Stimulated activated naive B cell treated with anti-CD40 and anti-IgM and Interleukin-4, amounts not matched to agents 10 μg/mL and 1 μg/mL and 100 μg/mL, for 72 hours (primary cell): ENCODE data around the gene PRR14.
"Not testable (repeated sequence)": the region's sequence is repeated elsewhere in the genome, so short reads cannot be mapped to it uniquely, and the experiment has no call there.

Experiments
- ATAC-seq, 2 donors: fragments of 150-1000 bp; cut with Tn5 transposase; replicated peaks; 2 replicates each; pipeline ENCODE4 v1.10.0; 2021; ENCODE audit warnings: moderate library complexity in 1 of 2
- DNase-seq: peaks from one replicate; pipeline ENCODE4 v3.0.0; 2021
- H3K27ac Mint-ChIP-seq: one replicate; pipeline ENCODE4 v1.8.0; 2022; ENCODE audit warnings: mild to moderate bottlenecking, mixed read lengths
- H3K27me3 Mint-ChIP-seq, 2 donors: one replicate each; pipeline ENCODE4 v1.8.0; 2022; ENCODE audit warnings: mixed read lengths in 2 of 2
- H3K36me3 Mint-ChIP-seq, 2 donors: one replicate each; pipeline ENCODE4 v1.8.0; 2022; ENCODE audit warnings: mixed read lengths in 2 of 2, mild to moderate bottlenecking in 1 of 2
- H3K4me1 Mint-ChIP-seq, 2 donors: one replicate each; pipeline ENCODE4 v1.8.0; 2022; ENCODE audit warnings: mixed read lengths in 2 of 2, mild to moderate bottlenecking in 1 of 2
- H3K4me3 Mint-ChIP-seq, 2 donors: one replicate each; pipeline ENCODE4 v1.8.0; 2022; ENCODE audit warnings: mild to moderate bottlenecking in 2 of 2, mixed read lengths in 2 of 2, moderate library complexity in 1 of 2
- H3K9me3 Mint-ChIP-seq, 2 donors: one replicate each; pipeline ENCODE4 v1.8.0; 2022; ENCODE audit warnings: mixed read lengths in 2 of 2, mild to moderate bottlenecking in 1 of 2

Gene PRR14

DNA sequence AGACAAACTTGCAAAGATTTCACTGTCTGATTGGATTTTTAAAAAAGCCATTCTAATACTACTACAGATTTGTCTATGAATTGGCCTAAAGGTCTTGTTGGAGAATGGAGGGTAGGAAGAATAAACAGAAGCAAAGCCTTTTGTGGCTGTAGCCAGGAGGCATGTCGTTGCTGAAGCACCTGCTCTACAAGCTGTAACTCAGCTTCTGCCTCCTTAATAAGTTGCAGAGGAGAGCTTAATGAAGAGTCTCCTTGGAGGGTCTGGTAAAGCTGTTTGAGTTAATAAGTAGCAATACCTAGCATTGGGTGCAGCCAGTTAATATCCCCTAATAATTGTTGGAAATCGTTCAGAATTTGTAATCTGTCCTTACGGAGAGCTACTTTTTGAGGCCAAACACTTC is 30.6 kb upstream of the PRR14 start:
- Mint-ChIP-seq H3K4me1 (no peaks in the 10 kb centered on the region), H3K27ac (no peak overlapping the region), H3K9me3 (no peaks in the 10 kb centered on the region), H3K4me3 (no peak overlapping the region), H3K36me3 (no peaks in the 10 kb centered on the region), H3K27me3 (no peaks in the 10 kb centered on the region)
- ATAC-seq, result no peak
- DNase-seq, result no peak

DNA sequence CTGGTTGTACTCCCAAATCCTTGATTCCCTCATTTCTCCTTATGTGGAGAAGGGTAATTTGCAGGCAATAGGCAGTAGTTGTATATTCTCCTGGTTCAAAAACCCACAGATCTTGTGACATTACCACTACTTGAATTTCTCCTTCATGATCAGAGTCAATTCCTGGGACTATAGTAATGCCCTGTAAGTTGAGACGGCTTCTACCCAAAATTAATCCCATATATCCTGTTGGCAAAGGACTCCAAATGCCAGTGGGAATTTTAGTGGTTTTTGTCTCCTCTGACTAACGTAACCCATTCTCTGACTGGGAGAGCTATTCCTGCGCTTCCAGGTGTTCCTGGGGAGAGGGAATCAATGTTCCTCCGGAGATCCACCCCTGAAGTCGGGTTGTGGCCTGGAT is 29.0 kb upstream of the PRR14 start:
- H3K36me3 Mint-ChIP-seq, result no peaks in the 10 kb centered on the region
- no peak overlapping the region for H3K4me3 Mint-ChIP-seq
- no peak for ATAC-seq
- H3K27ac Mint-ChIP-seq, result no peak overlapping the region
- no peaks in the 10 kb centered on the region for H3K9me3 Mint-ChIP-seq
- H3K4me1 Mint-ChIP-seq, result no peaks in the 10 kb centered on the region
- no peaks in the 10 kb centered on the region for H3K27me3 Mint-ChIP-seq
- no peak for DNase-seq

DNA sequence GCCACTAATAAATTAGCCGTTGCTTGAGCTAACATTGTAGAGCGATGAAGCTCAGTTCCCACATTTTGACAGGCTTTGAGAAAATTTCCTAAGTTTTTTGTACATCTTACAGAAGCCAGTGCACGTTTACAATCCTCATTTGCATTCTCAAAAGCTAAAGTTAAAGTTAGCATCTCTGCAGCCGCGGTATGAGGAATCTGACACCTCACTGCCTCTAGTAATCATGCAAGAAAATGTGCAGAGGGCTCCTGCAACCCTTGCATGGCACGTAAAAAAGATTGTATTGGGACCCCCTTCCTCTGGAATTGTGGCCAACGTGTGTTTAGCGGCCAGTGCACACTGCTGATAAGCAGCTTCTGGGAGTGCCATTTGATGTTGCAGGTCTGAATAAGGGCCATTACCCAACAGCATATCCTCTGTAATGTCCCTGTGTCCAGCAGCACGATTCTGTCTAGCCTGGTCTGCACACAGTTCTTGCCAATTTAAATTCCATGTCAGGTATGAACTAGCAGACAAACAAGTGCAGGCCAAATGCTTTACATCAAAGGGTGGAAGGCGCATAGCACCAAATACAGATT is 28.2 kb upstream of the PRR14 start:
- ATAC-seq, result no peak
- Mint-ChIP-seq H3K4me1 (no peaks in the 10 kb centered on the region), H3K27ac (no peak overlapping the region)

DNA sequence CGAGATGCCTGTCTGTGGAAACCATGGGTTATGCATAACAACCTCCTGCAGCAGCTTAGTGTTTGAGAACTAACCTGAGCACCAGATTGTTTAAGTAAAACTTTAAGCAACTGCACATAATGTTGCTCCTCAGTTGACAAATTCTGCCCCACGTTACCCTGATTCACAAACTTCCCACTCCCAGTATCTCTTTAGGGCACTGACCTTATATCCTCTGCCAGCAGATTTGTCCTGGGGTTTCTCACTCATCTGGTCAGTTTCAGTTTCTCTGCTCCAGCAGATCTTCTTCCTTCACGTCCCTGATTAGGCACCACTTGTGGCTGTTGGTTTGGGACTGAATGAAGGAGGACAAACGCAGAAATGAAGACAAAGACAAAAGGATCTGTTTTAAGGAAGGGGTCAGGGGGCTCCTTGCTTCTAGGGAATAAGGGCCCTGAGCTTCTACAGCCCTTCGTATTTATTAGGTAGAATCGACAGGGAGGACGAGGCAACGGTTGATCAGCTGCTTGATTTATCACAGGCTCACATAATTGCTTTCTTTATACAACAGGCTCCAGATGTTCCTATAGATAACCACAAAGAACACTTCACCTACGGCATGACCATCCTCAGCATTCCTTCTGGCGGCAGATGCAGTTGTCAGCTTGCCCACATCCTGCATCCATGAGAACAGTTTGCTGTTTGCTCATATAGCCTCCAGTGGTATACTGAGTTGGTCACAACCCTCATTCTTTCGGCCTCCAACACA is 27.1 kb upstream of the PRR14 start:
- Mint-ChIP-seq H3K4me3 (no peak overlapping the region), H3K9me3 (no peaks in the 10 kb centered on the region), H3K36me3 (no peaks in the 10 kb centered on the region), H3K27ac (peak overlapping the region; percentile 37), H3K4me1 (peaks cover 2 to 3% of the 10 kb centered on the region in 2 donors), H3K27me3 (no peaks in the 10 kb centered on the region)
- DNase-seq (no peak), ATAC-seq (no peak)

More for the DNA sequence above, 28.2 kb upstream of the PRR14 start:
- Mint-ChIP-seq H3K27me3 (no peaks in the 10 kb centered on the region), H3K9me3 (no peaks in the 10 kb centered on the region), H3K36me3 (no peaks in the 10 kb centered on the region), H3K4me3 (no peak overlapping the region)
- DNase-seq, result no peak

DNA sequence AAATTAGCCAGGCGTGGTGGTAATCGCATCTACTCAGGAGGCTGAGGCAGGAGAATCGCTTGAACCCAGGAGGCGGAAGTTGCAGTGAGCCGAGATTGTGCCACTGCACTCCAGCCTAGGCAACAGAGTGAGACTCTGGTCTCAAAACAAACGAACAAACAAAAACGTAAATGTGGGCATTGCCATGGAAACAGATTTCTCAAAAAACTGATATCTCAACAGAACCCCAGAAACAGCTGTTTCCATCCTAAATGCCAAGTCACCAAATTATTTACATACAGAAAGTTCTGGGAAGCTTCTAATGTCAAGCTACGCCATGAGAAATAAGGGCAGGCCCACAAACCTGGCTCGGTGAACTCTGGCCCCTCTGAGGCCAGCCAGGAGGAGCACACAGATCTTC is 24.5 kb upstream of the PRR14 start:
- DNase-seq, result no peak
- no peak for ATAC-seq
- Mint-ChIP-seq H3K36me3 (no peaks in the 10 kb centered on the region), H3K27ac (no peak overlapping the region), H3K9me3 (no peaks in the 10 kb centered on the region), H3K4me1 (peaks cover 7 to 13% of the 10 kb centered on the region in 2 donors), H3K27me3 (no peaks in the 10 kb centered on the region), H3K4me3 (no peak overlapping the region)

DNA sequence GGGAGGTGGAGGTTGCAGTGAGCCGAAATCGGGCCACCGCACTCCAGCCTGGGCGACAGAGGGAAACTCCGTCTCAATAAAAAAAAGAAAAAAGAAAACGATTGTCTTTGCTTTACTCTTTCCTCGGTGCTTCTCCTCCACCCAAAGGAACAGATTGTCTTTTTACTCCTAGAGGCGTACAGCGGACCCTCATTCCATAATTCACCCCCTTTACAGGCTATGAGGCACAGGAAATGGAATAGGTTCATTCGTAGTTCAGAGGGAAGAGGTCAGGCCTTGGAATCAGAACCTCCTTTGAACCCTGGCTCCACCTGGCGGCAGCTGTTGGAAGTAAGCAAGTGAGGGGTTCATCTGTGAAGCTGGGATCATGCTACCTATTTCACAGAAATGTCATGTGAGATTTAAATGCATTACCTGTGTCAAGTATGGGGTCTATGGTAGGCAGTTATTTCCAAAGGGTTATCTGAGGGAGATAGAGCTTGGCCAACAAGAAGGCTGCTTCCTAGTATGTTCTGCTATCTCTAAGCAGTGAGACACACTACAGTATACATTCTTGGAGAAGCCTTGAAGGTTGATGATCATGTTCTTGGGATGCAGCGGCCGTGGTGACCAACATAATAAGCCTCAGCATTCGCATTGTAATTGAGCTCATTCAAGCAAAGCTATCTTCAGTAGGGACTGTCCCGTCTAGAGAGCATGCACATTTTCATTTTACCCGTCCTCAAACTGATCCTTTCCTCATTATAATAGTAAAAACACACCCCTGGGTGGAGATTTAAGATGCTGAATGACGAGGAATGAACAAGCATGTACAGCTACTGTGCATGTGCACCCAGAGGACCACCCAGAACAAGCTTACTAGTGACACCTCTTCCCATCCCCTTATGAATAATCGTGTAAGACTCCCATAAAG is 21.9 kb upstream of the PRR14 start:
- DNase-seq, result peak; percentile 65

DNA sequence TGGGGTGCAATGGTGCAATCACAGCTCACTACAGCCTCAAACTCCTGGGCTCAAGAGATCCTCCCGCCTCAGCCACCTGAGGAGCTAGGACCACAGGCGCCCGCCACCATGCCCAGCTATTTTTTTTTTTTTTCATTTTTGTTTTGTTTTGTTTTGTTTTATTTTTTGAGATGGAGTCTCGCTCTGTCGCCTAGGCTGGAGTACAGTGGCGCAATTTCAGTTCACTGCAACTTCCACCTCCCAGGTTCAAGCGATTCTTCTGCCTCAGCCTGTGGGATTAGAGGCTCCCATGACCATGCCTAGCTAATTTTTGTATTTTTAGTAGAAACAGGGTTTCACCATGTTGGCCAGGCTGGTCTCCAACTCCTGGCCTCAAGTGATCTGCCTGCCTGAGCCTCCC is 18.3 kb upstream of the PRR14 start:
- Mint-ChIP-seq H3K4me1 (peaks cover 13 to 36% of the 10 kb centered on the region in 2 donors), H3K36me3 (peaks cover 7 to 11% of the 10 kb centered on the region in 2 donors)
- H3K27ac Mint-ChIP-seq, ATAC-seq, H3K4me3 Mint-ChIP-seq, H3K27me3 Mint-ChIP-seq, DNase-seq, H3K9me3 Mint-ChIP-seq: not testable (repeated sequence)

More for the DNA sequence above, 21.9 kb upstream of the PRR14 start:
- peak overlapping the region; percentile 61 to 68 for H3K4me3 Mint-ChIP-seq
- H3K27me3 Mint-ChIP-seq, result no peaks in the 10 kb centered on the region
- H3K27ac Mint-ChIP-seq, result peak overlapping the region; percentile 57
- H3K4me1 Mint-ChIP-seq, result peaks cover 7 to 16% of the 10 kb centered on the region in 2 donors
- H3K9me3 Mint-ChIP-seq, result no peaks in the 10 kb centered on the region
- ATAC-seq, result peak; percentile 90 to 92
- H3K36me3 Mint-ChIP-seq, result no peaks in the 10 kb centered on the region

DNA sequence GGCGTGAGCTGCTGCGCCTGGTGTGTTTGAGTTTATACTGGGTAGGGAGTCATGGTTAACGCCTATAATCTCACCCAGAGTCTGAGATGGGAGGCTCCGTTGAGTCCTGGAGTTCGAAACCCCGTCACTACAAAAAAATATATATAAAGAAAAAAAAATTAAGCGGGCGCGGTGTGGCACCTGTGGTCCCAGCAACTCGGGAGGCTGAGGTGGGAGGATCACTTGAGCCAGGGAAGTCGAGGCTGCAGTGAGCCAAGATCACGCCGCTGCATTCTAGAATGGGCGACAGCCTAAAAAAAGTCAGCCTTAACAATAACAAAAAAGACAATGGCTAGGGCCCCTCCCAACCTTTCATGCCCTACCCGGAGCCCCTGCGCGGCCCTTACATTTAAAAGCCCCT is 17.2 kb upstream of the PRR14 start:
- peak overlapping the region; percentile 88 to 90 for H3K4me3 Mint-ChIP-seq
- H3K27ac Mint-ChIP-seq, result peak overlapping the region; percentile 99
- H3K4me1 Mint-ChIP-seq, result peaks cover 13 to 35% of the 10 kb centered on the region in 2 donors
- no peaks in the 10 kb centered on the region for H3K27me3 Mint-ChIP-seq
- ATAC-seq (no peak), DNase-seq (no peak)
- peaks cover 7 to 11% of the 10 kb centered on the region in 2 donors for H3K36me3 Mint-ChIP-seq
- H3K9me3 Mint-ChIP-seq, result no peaks in the 10 kb centered on the region

DNA sequence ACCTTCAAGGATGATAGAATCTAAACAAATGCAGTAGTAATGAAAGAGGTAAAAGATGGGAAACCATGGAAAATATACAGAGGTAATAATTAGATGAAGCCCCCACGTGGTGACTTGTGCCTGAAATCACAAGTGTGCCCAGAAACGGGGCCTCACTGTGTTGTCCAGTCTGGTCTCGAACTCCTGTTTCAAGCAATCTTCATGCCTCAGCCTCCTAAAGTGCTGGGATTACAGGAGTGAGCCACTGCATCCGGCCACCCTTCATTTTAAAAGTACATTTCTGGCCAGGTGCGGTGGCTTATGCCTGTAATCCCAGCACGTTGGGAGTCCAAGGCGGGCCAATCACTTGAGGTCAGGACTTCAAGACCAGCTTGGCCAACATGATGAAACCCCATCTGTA is 14.2 kb upstream of the PRR14 start:
- H3K27ac Mint-ChIP-seq, result no peak overlapping the region
- ATAC-seq (no peak), DNase-seq (no peak)
- peaks cover 6 to 24% of the 10 kb centered on the region in 2 donors for H3K4me1 Mint-ChIP-seq
- no peaks in the 10 kb centered on the region for H3K9me3 Mint-ChIP-seq
- peak overlapping the region in 1 of 2 donors; percentile 2 for H3K4me3 Mint-ChIP-seq
- no peaks in the 10 kb centered on the region for H3K27me3 Mint-ChIP-seq
- H3K36me3 Mint-ChIP-seq, result peaks cover 7 to 11% of the 10 kb centered on the region in 2 donors

DNA sequence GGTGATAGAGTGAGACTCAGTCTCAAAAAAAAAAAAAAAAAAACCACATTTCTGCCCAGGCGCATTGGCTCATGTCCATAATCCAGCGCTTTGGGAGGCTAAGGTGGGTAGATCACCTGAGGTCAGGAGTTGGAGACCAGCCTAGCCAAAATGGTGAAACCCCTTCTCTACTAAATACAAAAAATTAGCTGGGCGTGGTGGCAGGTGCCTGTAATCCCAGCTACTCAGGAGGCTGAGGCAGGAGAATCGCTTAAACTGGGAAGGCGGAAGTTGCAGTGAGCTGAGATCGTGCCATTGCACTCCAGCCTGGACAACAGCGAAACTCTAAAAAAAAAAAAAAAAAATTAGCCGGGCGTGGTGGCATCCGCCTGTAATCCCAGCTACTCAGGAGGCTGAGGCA is 13.6 kb upstream of the PRR14 start:
- not testable (repeated sequence) for H3K4me3 Mint-ChIP-seq, DNase-seq, ATAC-seq, H3K27ac Mint-ChIP-seq, H3K27me3 Mint-ChIP-seq, H3K9me3 Mint-ChIP-seq
- Mint-ChIP-seq H3K36me3 (peaks cover 7 to 11% of the 10 kb centered on the region in 2 donors), H3K4me1 (peaks cover 6 to 24% of the 10 kb centered on the region in 2 donors)

DNA sequence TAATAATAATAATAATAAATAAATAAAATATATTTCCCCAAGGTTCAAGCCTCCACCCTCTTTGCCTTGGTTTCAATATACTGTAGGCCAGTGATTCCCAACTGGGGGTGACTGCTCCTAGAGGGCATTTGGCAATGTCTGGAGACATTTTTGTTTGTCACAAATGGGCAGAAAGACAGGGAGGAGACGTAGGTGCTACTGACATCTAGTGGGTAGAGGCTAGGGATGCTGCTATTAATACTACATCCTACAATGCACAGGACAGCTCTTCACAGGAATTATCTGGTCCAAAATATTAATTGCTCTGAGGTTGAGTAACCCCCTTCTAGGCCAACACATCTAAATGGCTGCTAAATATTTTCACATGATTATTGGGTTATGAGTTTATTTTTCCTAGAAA is 12.8 kb upstream of the PRR14 start:
- Mint-ChIP-seq H3K4me1 (peaks cover 6 to 24% of the 10 kb centered on the region in 2 donors), H3K9me3 (no peaks in the 10 kb centered on the region), H3K27me3 (no peaks in the 10 kb centered on the region), H3K27ac (no peak overlapping the region), H3K36me3 (peaks cover 7 to 11% of the 10 kb centered on the region in 2 donors), H3K4me3 (no peak overlapping the region)
- ATAC-seq (no peak), DNase-seq (no peak)

DNA sequence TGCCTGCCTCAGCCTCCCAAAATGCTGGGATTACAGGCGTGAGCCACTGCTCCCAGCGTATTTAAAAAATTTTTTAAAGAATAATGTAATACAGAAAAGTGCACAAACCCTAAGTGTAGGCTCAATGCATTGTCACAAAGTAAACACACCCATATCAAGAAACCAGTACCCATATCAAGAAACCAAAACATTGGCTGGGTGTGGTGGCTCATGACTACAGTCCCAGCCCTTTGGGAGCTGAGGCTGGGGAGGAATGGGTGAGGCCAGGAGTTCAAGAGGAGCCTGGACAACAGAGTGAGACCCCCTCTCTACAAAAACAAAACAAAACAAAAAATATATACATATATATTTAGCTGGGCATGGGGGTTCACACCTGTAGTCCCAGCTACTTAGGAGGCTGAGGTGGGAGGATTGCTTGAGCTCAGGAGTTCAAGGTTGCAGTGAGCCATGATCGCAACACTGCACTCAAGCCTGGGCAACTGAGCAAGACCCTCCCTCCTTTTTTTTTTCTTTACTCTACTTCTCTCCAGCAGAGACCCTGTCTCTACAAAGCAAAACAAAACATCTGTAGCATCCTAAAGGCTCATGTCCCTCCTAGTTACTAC is 9.3 kb upstream of the PRR14 start:
- H3K27ac Mint-ChIP-seq, result no peak overlapping the region
- H3K27me3 Mint-ChIP-seq, result no peaks in the 10 kb centered on the region
- peaks cover 2 to 7% of the 10 kb centered on the region in 2 donors for H3K4me1 Mint-ChIP-seq
- ATAC-seq (no peak), DNase-seq (no peak)
- H3K36me3 Mint-ChIP-seq, result peaks cover 0 to under 1% of the 10 kb centered on the region in 2 donors
- no peaks in the 10 kb centered on the region for H3K9me3 Mint-ChIP-seq
- no peak overlapping the region for H3K4me3 Mint-ChIP-seq

DNA sequence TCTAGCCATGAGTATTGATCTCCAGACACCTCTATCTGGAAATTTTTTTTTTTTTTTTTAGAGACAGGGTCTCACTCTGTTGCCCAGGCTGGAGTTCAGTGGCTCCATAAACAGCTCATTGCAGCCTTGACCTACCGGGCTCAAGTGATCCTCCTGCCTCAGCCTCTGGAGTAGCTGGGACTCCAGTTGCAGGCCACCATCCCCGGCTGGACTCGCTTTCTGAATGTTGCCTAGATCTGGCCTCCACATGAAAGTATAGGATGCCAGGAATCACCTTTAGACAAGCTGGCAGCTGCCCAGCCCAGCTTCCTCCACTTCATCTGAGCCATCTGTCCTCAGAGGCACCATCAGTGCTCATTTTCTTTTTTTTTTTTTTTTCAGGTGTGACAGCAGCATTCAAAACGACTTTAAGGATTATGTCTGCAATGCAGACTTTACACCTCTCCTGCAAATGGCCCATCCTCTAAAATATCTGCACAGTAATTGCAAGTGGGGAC is 6.4 kb upstream of the PRR14 start:
- ATAC-seq, result no peak
- Mint-ChIP-seq H3K27ac (no peak overlapping the region), H3K36me3 (no peaks in the 10 kb centered on the region), H3K4me3 (no peak overlapping the region), H3K4me1 (peaks cover 2 to 7% of the 10 kb centered on the region in 2 donors), H3K9me3 (no peaks in the 10 kb centered on the region), H3K27me3 (no peaks in the 10 kb centered on the region)
- no peak for DNase-seq

DNA sequence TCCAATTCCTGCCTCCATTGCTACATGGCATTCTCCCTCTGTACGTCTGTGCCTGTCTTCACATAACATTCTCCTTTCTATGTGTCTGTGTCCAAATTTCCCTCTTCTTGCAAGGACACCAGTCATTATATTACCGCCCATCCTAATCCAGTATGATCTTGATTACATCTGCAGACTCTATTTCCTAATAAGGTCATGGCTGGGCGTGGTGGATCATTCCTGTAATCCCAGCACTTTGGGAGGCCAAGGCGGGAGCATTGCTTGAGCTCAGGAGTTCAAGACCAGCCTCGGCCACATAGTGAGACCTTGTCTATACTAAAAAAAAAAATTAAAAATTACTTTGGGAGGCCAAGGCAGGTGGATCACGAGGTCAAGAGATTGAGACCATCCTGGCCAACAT is 5.0 kb upstream of the PRR14 start:
- Mint-ChIP-seq H3K27ac (no peak overlapping the region), H3K4me1 (peaks cover 10 to 15% of the 10 kb centered on the region in 2 donors), H3K27me3 (no peaks in the 10 kb centered on the region), H3K4me3 (no peak overlapping the region), H3K9me3 (no peaks in the 10 kb centered on the region), H3K36me3 (peaks cover 0 to under 1% of the 10 kb centered on the region in 2 donors)
- no peak for ATAC-seq
- no peak for DNase-seq
